Stimulated activated CD8-positive, alpha-beta memory T cell treated with anti-CD3 and anti-CD28 coated beads, Interleukin-2, amount 100 ng/mL, for 1 hour (primary cell): ENCODE data around the gene ATF6.
"Not testable (repeated sequence)": the region's sequence is repeated elsewhere in the genome, so short reads cannot be mapped to it uniquely, and the experiment has no call there.

Source experiments
- DNase-seq, 2 donors: peaks; one replicate each; pipeline ENCODE4 v3.0.0-alpha.2; 2020; ENCODE audit warnings: low read depth in 2 of 2

The ATF6 gene

GRCh38 chr1:161779393-161779792 lies 13.3 kb downstream of the ATF6 start:
- DNase-seq = no peak

- DNase-seq = no peak
Observed at GRCh38 chr1:161781995-161782394, 15.9 kb downstream of the ATF6 start.

GRCh38 chr1:161782886-161783285 lies 16.8 kb downstream of the ATF6 start:
- no peak for DNase-seq

GRCh38 chr1:161784968-161785367 lies 18.8 kb downstream of the ATF6 start:
- no peak for DNase-seq

GRCh38 chr1:161787355-161787754 lies 21.2 kb downstream of the ATF6 start:
- no peak for DNase-seq

GRCh38 chr1:161790587-161791317 lies 24.6 kb downstream of the ATF6 start:
- DNase-seq = no peak

- no peak for DNase-seq
Observed at GRCh38 chr1:161791904-161792655, 26.0 kb downstream of the ATF6 start.

- no peak for DNase-seq
Observed at GRCh38 chr1:161792740-161793139, 26.6 kb downstream of the ATF6 start.

- no peak for DNase-seq
Observed at GRCh38 chr1:161799792-161800191, 33.7 kb downstream of the ATF6 start.

GRCh38 chr1:161801955-161802354 lies 35.8 kb downstream of the ATF6 start:
- no peak for DNase-seq

- no peak for DNase-seq
Observed at GRCh38 chr1:161803181-161803580, 37.1 kb downstream of the ATF6 start.

- DNase-seq = no peak
Observed at GRCh38 chr1:161805399-161806197, 39.5 kb downstream of the ATF6 start.

GRCh38 chr1:161809202-161809601 lies 43.1 kb downstream of the ATF6 start:
- not testable (repeated sequence) for DNase-seq

- not testable (repeated sequence) for DNase-seq
Observed at GRCh38 chr1:161809656-161810055, 43.5 kb downstream of the ATF6 start.

- DNase-seq = no peak
Observed at GRCh38 chr1:161810780-161811179, 44.7 kb downstream of the ATF6 start.

- no peak for DNase-seq
Observed at GRCh38 chr1:161816201-161816600, 50.1 kb downstream of the ATF6 start.

GRCh38 chr1:161817176-161817730 lies 51.1 kb downstream of the ATF6 start:
- no peak for DNase-seq

- no peak for DNase-seq
Observed at GRCh38 chr1:161820914-161821313, 54.8 kb downstream of the ATF6 start.

- DNase-seq = no peak
Observed at GRCh38 chr1:161824618-161825017, 58.5 kb downstream of the ATF6 start.

- DNase-seq = no peak
Observed at GRCh38 chr1:161825831-161826230, 59.7 kb downstream of the ATF6 start.

GRCh38 chr1:161826478-161826877 lies 60.4 kb downstream of the ATF6 start:
- DNase-seq = no peak

- no peak for DNase-seq
Observed at GRCh38 chr1:161827786-161828185, 61.7 kb downstream of the ATF6 start.
